Measurements from ENCODE around the gene METTL2B.
"Not testable (repeated sequence)": the region's sequence is repeated elsewhere in the genome, so short reads cannot be mapped to it uniquely, and the experiment has no call there.

Gene METTL2B

DNA sequence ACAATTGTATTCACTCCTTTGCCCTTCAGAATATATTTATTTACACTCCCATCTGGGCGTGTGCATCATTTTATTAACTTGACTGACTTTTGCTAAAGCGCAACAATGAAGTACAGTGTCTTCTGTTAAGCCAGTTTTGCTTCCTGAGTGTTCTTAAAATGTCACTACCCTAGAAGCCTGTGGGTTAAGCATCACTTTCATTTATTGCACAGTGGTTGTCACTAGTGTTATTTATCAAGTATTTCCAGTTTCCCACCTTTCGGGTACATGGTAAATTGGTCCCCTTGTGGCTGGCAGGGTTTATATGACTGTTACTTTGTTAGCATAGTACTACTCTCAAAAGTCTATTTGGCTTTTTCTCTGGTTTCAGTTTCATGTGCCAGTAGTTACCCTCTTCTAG is 17.6 kb upstream of the METTL2B start:
- Histone ChIP-seq H3K4me3 (ENCODE audit: low read depth in 1 of 2, low read length in 1 of 2) (no peak overlapping the region), H3K27ac (no peak overlapping the region), H3K9me3 (no peaks in the 10 kb centered on the region), H3K36me3 (no peaks in the 10 kb centered on the region), H3K4me1 (ENCODE audit: control insufficient read depth in 1 of 2, insufficient read depth in 1 of 2, low read depth in 1 of 2, low read length in 1 of 2) (peaks cover 13 to 22% of the 10 kb centered on the region in 2 experiments), H3K27me3 (no peaks in the 10 kb centered on the region)
- no peak for TF ChIP-seq CTCF (IDR thresholded peaks at IDR 0.05)

DNA sequence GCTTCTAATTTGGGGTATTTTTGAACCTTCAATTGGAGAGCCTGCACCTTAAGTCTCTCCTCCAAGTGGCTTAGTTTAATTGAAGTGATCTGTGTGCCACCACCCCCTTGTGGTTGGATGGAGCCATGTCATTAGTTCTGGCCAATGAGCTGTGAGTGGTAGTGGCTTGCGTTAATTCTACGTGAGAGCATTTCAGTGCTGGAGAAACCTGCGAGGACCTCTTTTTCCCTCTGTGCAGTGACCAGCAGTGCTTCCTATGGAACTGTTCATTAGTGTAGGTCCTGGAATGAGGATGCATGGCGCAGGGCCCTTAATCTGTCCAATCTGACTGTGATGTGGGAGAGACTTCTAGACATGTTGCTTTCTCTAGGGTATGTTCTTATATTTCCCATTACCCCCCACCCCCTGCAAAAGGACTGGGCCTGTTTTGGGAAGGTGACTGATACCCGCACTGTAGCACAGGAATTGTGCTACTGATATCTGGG is 17.1 kb upstream of the METTL2B start:
- no peak overlapping the region for H3K27ac ChIP-seq
- no peak overlapping the region for H3K4me3 ChIP-seq (ENCODE audit: low read depth in 1 of 2, low read length in 1 of 2)
- no peaks in the 10 kb centered on the region for H3K36me3 ChIP-seq
- H3K9me3 ChIP-seq = no peaks in the 10 kb centered on the region
- peak; percentile 80 for TF ChIP-seq CTCF (IDR thresholded peaks at IDR 0.05)
- no peaks in the 10 kb centered on the region for H3K27me3 ChIP-seq
- peaks cover 13 to 22% of the 10 kb centered on the region in 2 experiments for H3K4me1 ChIP-seq (ENCODE audit: control insufficient read depth in 1 of 2, insufficient read depth in 1 of 2, low read depth in 1 of 2, low read length in 1 of 2)

DNA sequence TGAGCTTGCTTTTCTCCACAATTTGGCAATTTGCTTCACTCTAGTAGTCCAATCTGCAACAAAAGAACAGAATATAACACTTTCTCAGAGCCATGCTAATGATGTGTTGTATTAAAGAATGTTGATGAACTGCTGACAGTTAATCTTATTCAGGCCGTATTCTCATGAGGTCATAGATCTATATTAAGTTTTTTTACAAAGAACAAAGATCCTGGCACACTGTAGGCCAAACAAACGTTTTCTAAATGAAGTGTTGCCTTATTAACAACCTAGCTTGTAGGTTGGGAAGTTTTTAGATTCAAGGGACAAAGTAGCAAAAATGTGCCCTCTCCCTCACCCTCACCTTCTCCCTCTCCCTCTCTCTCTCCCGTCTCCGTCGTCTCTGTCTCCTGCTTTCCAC is 14.1 kb upstream of the METTL2B start:
- TF ChIP-seq CTCF (IDR thresholded peaks at IDR 0.05) = no peak
- Histone ChIP-seq H3K4me1 (ENCODE audit: control insufficient read depth in 1 of 2, insufficient read depth in 1 of 2, low read depth in 1 of 2, low read length in 1 of 2) (peaks cover 0 to 6% of the 10 kb centered on the region in 2 experiments), H3K4me3 (ENCODE audit: low read depth in 1 of 2, low read length in 1 of 2) (no peak overlapping the region), H3K27ac (no peak overlapping the region), H3K27me3 (no peaks in the 10 kb centered on the region), H3K9me3 (no peaks in the 10 kb centered on the region), H3K36me3 (no peaks in the 10 kb centered on the region)

DNA sequence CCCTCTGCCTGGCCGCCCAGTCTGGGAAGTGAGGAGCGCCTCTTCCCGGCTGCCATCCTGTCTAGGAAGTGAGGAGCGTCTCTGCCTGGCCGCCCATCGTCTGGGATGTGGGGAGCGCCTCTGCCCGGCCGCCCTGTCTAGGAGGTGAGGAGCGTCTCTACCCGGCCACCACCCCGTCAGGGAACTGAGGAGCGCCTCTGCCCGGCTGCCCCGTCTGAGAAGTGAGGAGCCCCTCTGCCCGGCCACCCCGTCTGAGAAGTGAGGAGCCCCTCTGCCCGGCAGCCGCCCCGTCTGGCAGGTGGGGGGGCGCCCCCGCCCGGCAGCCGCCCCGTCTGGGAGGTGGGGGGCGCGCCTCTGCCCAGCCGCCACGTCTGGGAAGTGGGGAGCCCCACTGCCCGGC is 13.2 kb upstream of the METTL2B start:
- H3K27me3 ChIP-seq; H3K4me1 ChIP-seq (ENCODE audit: control insufficient read depth in 1 of 2, insufficient read depth in 1 of 2, low read depth in 1 of 2, low read length in 1 of 2); H3K4me3 ChIP-seq (ENCODE audit: low read depth in 1 of 2, low read length in 1 of 2); H3K36me3 ChIP-seq; H3K27ac ChIP-seq; H3K9me3 ChIP-seq: not testable (repeated sequence)

- H3K9me3 ChIP-seq; H3K27ac ChIP-seq; H3K4me1 ChIP-seq (ENCODE audit: control insufficient read depth in 1 of 2, insufficient read depth in 1 of 2, low read depth in 1 of 2, low read length in 1 of 2); H3K36me3 ChIP-seq; H3K4me3 ChIP-seq (ENCODE audit: low read depth in 1 of 2, low read length in 1 of 2); H3K27me3 ChIP-seq: not testable (repeated sequence)
These were observed 12.6 kb upstream of the METTL2B start for GRCh38 chr7:128463933-128464332.

- H3K9me3 ChIP-seq; H3K27ac ChIP-seq; H3K4me1 ChIP-seq (ENCODE audit: control insufficient read depth in 1 of 2, insufficient read depth in 1 of 2, low read depth in 1 of 2, low read length in 1 of 2); H3K27me3 ChIP-seq; H3K4me3 ChIP-seq (ENCODE audit: low read depth in 1 of 2, low read length in 1 of 2); H3K36me3 ChIP-seq: not testable (repeated sequence)
These were observed 9.7 kb upstream of the METTL2B start for GRCh38 chr7:128466871-128467270.

- Histone ChIP-seq H3K4me3 (ENCODE audit: low read depth in 1 of 2, low read length in 1 of 2) (peak overlapping the region; percentile 72 to 82), H3K4me1 (ENCODE audit: control insufficient read depth in 1 of 2, insufficient read depth in 1 of 2, low read depth in 1 of 2, low read length in 1 of 2) (peaks cover 12 to 13% of the 10 kb centered on the region in 2 experiments), H3K36me3 (peaks cover 11% of the 10 kb centered on the region)
- not testable (repeated sequence) for H3K27ac ChIP-seq, H3K9me3 ChIP-seq, H3K27me3 ChIP-seq
These were observed 765 bp downstream of the METTL2B start for GRCh38 chr7:128477336-128477690.

GRCh38 chr7:128479082-128479481 is 2.5 kb downstream of the METTL2B start:
- H3K27me3 ChIP-seq; H3K4me3 ChIP-seq (ENCODE audit: low read depth in 1 of 2, low read length in 1 of 2); H3K9me3 ChIP-seq; H3K27ac ChIP-seq: not testable (repeated sequence)
- Histone ChIP-seq H3K36me3 (peaks cover 11% of the 10 kb centered on the region), H3K4me1 (ENCODE audit: control insufficient read depth in 1 of 2, insufficient read depth in 1 of 2, low read depth in 1 of 2, low read length in 1 of 2) (peaks cover 12 to 13% of the 10 kb centered on the region in 2 experiments)

GRCh38 chr7:128488134-128488533 is 11.6 kb downstream of the METTL2B start:
- not testable (repeated sequence) for H3K36me3 ChIP-seq; H3K4me1 ChIP-seq (ENCODE audit: control insufficient read depth in 1 of 2, insufficient read depth in 1 of 2, low read depth in 1 of 2, low read length in 1 of 2); H3K9me3 ChIP-seq; H3K4me3 ChIP-seq (ENCODE audit: low read depth in 1 of 2, low read length in 1 of 2); H3K27me3 ChIP-seq; H3K27ac ChIP-seq

All from neutrophil (primary cell).